HEK293 (cell line): ENCODE results near the gene SPEM2.

Source experiments
- BCL11B ChIP-seq: fragments of 450-650 bp; formaldehyde crosslinking; IDR thresholded peaks from 2 replicates; pipeline ENCODE4 v1.5.1; 2016; ENCODE audit warnings: low read depth, missing biosample characterization, missing genetic modification characterization
- KLF9 ChIP-seq: fragments of 450-650 bp; formaldehyde crosslinking; IDR thresholded peaks from 2 replicates; pipeline ENCODE4 v1.5.1; 2016; ENCODE audit warnings: missing biosample characterization, missing genetic modification characterization, low read depth
- OVOL3 ChIP-seq: fragments of 450-650 bp; formaldehyde crosslinking; IDR thresholded peaks from 2 replicates; pipeline ENCODE4 v1.5.1; 2016; ENCODE audit warnings: missing biosample characterization, missing genetic modification characterization
- PBX3 ChIP-seq: sonication (generic); formaldehyde crosslinking; IDR thresholded peaks from 2 replicates; pipeline ENCODE4 v1.8.1; 2022; ENCODE audit warnings: mild to moderate bottlenecking, moderate library complexity, missing genetic modification reagents
- YY2 ChIP-seq: fragments of 450-650 bp; formaldehyde crosslinking; IDR thresholded peaks from 2 replicates; pipeline ENCODE4 v1.5.1; 2016; ENCODE audit warnings: missing biosample characterization, missing genetic modification characterization
- ZBTB1 ChIP-seq: fragments of 450-650 bp; formaldehyde crosslinking; IDR thresholded peaks from 2 replicates; pipeline ENCODE4 v1.5.1; 2016; ENCODE audit warnings: missing biosample characterization, missing genetic modification characterization
- ZBTB10 ChIP-seq: fragments of 450-650 bp; formaldehyde crosslinking; IDR thresholded peaks from 2 replicates; pipeline ENCODE4 v1.5.1; 2016; ENCODE audit warnings: missing biosample characterization, missing genetic modification characterization
- ZBTB11 ChIP-seq: fragments of 450-650 bp; formaldehyde crosslinking; conservative IDR thresholded peaks from 2 replicates; pipeline ENCODE4 v1.5.1; 2016; ENCODE audit warnings: low read depth, missing biosample characterization, missing genetic modification characterization
- ZNF121 ChIP-seq: fragments of 450-650 bp; formaldehyde crosslinking; IDR thresholded peaks from 2 replicates; pipeline ENCODE4 v1.5.1; 2016; ENCODE audit warnings: missing biosample characterization, missing genetic modification characterization
- ZNF169 ChIP-seq: fragments of 450-650 bp; formaldehyde crosslinking; IDR thresholded peaks from 2 replicates; pipeline ENCODE4 v1.5.1; 2016; ENCODE audit warnings: missing biosample characterization, missing genetic modification characterization
- ZNF174 ChIP-seq: fragments of 450-650 bp; formaldehyde crosslinking; IDR thresholded peaks from 2 replicates; pipeline ENCODE4 v1.5.0; 2017; ENCODE audit warnings: missing biosample characterization, mild to moderate bottlenecking, missing genetic modification characterization
- ZNF248 ChIP-seq: fragments of 450-650 bp; formaldehyde crosslinking; IDR thresholded peaks from 2 replicates; pipeline ENCODE4 v1.5.1; 2017; ENCODE audit warnings: missing biosample characterization, missing genetic modification characterization
- ZNF311 ChIP-seq: fragments of 450-650 bp; formaldehyde crosslinking; IDR thresholded peaks from 2 replicates; pipeline ENCODE4 v1.5.1; 2017; ENCODE audit warnings: missing biosample characterization, missing genetic modification characterization, borderline replicate concordance
- ZNF366 ChIP-seq: fragments of 450-650 bp; formaldehyde crosslinking; conservative IDR thresholded peaks from 2 replicates; pipeline ENCODE4 v1.5.1; 2016; ENCODE audit warnings: missing biosample characterization, missing genetic modification characterization
- ZNF433 ChIP-seq: fragments of 450-650 bp; formaldehyde crosslinking; IDR thresholded peaks from 2 replicates; pipeline ENCODE4 v1.5.1; 2016; ENCODE audit warnings: missing biosample characterization, missing genetic modification characterization, low read depth
- ZNF518A ChIP-seq: fragments of 450-650 bp; formaldehyde crosslinking; conservative IDR thresholded peaks from 2 replicates; pipeline ENCODE4 v1.5.1; 2016; ENCODE audit warnings: low read depth, missing biosample characterization, missing genetic modification characterization
- ZNF544 ChIP-seq: fragments of 450-650 bp; formaldehyde crosslinking; IDR thresholded peaks from 2 replicates; pipeline ENCODE4 v1.5.0; 2017; ENCODE audit warnings: missing biosample characterization, missing genetic modification characterization
- ZNF548 ChIP-seq: fragments of 450-650 bp; formaldehyde crosslinking; IDR thresholded peaks from 2 replicates; pipeline ENCODE4 v1.5.1; 2016; ENCODE audit warnings: missing biosample characterization, missing genetic modification characterization
- ZNF596 ChIP-seq: fragments of 450-650 bp; IDR thresholded peaks from 2 replicates; pipeline ENCODE4 v1.5.0; 2018; ENCODE audit warnings: missing biosample characterization, mild to moderate bottlenecking, missing genetic modification characterization, moderate library complexity
- ZNF629 ChIP-seq: fragments of 450-650 bp; formaldehyde crosslinking; IDR thresholded peaks from 2 replicates; pipeline ENCODE4 v1.5.1; 2017; ENCODE audit warnings: missing biosample characterization, missing genetic modification characterization
- ZNF639 ChIP-seq: fragments of 450-650 bp; formaldehyde crosslinking; IDR thresholded peaks from 2 replicates; pipeline ENCODE4 v1.5.1; 2016; ENCODE audit warnings: missing biosample characterization, missing genetic modification characterization
- ZNF768 ChIP-seq: fragments of 450-650 bp; formaldehyde crosslinking; IDR thresholded peaks from 2 replicates; pipeline ENCODE4 v1.5.1; 2018; ENCODE audit warnings: missing biosample characterization, mild to moderate bottlenecking, missing genetic modification characterization
- TF ChIP-seq, protein P1 (sequence below): fragments of 450-650 bp; formaldehyde crosslinking; IDR thresholded peaks from 2 replicates; pipeline ENCODE4 v1.5.1; 2016; ENCODE audit warnings: missing biosample characterization, missing genetic modification characterization

Gene SPEM2

DNA sequence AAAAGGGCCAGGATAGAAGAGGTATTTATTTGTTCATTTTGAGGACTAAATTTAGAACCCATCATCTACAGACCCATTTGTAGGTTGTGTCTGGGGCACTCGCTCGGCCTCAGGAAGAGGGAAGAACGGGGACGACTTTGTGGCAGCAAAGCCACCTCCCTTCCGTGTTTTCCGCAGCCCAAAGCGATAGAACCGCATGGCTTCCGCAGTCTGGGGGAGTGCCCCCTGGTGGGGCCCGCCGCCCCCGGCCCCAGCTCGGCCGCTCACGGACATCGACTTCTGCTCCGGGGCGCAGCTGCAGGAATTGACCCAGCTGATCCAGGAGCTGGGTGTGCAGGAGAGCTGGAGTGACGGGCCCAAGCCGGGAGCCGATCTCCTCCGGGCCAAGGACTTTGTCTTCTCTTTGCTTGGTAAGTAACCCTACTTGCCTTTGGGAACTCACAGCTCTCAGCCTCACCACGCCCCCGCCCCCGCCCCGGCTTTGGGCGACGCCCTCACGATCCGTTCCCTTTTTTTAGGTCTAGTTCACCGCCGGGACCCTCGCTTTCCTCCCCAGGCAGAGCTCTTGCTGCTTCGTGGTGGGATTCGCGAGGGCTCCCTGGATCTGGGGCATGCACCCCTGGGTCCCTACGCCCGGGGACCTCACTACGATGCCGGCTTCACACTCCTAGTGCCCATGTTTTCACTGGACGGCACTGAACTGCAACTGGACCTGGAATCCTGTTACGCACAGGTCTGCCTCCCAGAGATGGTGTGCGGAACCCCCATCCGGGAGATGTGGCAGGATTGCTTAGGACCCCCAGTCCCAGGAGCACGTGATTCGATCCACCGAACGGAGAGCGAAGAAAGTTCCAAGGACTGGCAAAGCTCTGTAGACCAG, 10.5 kb downstream of the SPEM2 start (continued):
- TF ChIP-seq ZNF366 (tag by site-specific recombination) (no peak), ZNF639 (tag by site-specific recombination) (no peak), ZNF518A (tag by site-specific recombination) (no peak), ZNF121 (tag by site-specific recombination) (no peak), ZBTB10 (tag by site-specific recombination) (no peak), ZNF548 (tag by site-specific recombination) (no peak), ZBTB11 (tag by site-specific recombination) (no peak), ZNF311 (no peak), OVOL3 (tag by site-specific recombination) (no peak), ZNF248 (tag by site-specific recombination) (no peak), PBX3 (CRISPR knock-in tag) (no peak), ZNF169 (tag by site-specific recombination) (no peak), ZNF433 (tag by site-specific recombination) (no peak), BCL11B (tag by site-specific recombination) (no peak), ZNF596 (no peak), ZNF544 (tag by site-specific recombination) (no peak), ZBTB1 (tag by site-specific recombination) (no peak), ZNF768 (tag by site-specific recombination) (no peak), ZNF629 (tag by site-specific recombination) (no peak; the same call in 1 of the 2 replicates), ZNF174 (tag by site-specific recombination) (no peak), KLF9 (tag by site-specific recombination) (peak; percentile 38; the same call in 1 of the 2 replicates), YY2 (tag by site-specific recombination) (no peak)
- TF ChIP-seq, protein P1, sequence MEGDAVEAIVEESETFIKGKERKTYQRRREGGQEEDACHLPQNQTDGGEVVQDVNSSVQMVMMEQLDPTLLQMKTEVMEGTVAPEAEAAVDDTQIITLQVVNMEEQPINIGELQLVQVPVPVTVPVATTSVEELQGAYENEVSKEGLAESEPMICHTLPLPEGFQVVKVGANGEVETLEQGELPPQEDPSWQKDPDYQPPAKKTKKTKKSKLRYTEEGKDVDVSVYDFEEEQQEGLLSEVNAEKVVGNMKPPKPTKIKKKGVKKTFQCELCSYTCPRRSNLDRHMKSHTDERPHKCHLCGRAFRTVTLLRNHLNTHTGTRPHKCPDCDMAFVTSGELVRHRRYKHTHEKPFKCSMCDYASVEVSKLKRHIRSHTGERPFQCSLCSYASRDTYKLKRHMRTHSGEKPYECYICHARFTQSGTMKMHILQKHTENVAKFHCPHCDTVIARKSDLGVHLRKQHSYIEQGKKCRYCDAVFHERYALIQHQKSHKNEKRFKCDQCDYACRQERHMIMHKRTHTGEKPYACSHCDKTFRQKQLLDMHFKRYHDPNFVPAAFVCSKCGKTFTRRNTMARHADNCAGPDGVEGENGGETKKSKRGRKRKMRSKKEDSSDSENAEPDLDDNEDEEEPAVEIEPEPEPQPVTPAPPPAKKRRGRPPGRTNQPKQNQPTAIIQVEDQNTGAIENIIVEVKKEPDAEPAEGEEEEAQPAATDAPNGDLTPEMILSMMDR (tag by site-specific recombination): peak; percentile 67
